K562 (cell line): Measurements from ENCODE around the gene CBX3. TPM values are rescaled to one million over a fixed set of nuclear protein-coding genes. Genes with fewer than 3 reads are reported as not detected.
A peak's percentile ranks its signal among the peaks of the same experiment; 100 is the strongest.

ENCODE experiments used
- ARID3B ChIP-seq: fragments of 250-450 bp; sonication (Bioruptor Pico); IDR thresholded peaks from 2 replicates; pipeline ENCODE4 v1.4.0; 2020; ENCODE audit warnings: borderline replicate concordance
- E2F6 ChIP-seq, 2 experiments: IDR thresholded peaks; 2 replicates each; pipeline ENCODE4 v1.6.1; 2011; ENCODE audit warnings: borderline replicate concordance in 1 of 2, control low read depth in 1 of 2, low read depth in 1 of 2, low read length in 1 of 2, mild to moderate bottlenecking in 1 of 2, mixed read lengths in 1 of 2, moderate library complexity in 1 of 2; ENCODE audit not compliant: insufficient read depth in 1 of 2, insufficient read length in 1 of 2, poor library complexity in 1 of 2, severe bottlenecking in 1 of 2; ENCODE audit errors: extremely low read depth in 1 of 2
- GABPB2 ChIP-seq: fragments of 250-450 bp; sonication (Bioruptor Pico); conservative IDR thresholded peaks from 2 replicates; pipeline ENCODE4 v1.5.1; 2021; ENCODE audit warnings: mild to moderate bottlenecking
- IRF2 ChIP-seq: sonication (generic); formaldehyde crosslinking; IDR thresholded peaks from 2 replicates; pipeline ENCODE4 v1.8.1; 2022; ENCODE audit warnings: mild to moderate bottlenecking, missing genetic modification reagents
- MEIS2 ChIP-seq: fragments of 450-650 bp; IDR thresholded peaks from 2 replicates; pipeline ENCODE4 v1.6.1; 2014; ENCODE audit warnings: mild to moderate bottlenecking; ENCODE audit not compliant: partially characterized antibody
- MNT ChIP-seq, 2 experiments: fragments of 450-650 bp; conservative IDR thresholded peaks; 2 replicates each; pipeline ENCODE4 v1.6.1; 2017; ENCODE audit warnings: mild to moderate bottlenecking in 2 of 2, moderate library complexity in 2 of 2
- MTA2 ChIP-seq: fragments of 450-650 bp; IDR thresholded peaks from 2 replicates; pipeline ENCODE4 v1.6.1; 2016; ENCODE audit warnings: low read depth
- NCOA4 ChIP-seq: fragments of 450-650 bp; IDR thresholded peaks from 2 replicates; pipeline ENCODE4 v1.6.1; 2018; ENCODE audit warnings: mild to moderate bottlenecking; ENCODE audit not compliant: partially characterized antibody
- NR3C1 ChIP-seq: sonication (generic); formaldehyde crosslinking; IDR thresholded peaks from 2 replicates; pipeline ENCODE4 v1.8.1; 2022; ENCODE audit warnings: missing genetic modification reagents
- PHF21A ChIP-seq: fragments of 450-650 bp; IDR thresholded peaks from 2 replicates; pipeline ENCODE4 v1.6.1; 2017; ENCODE audit warnings: low read depth, borderline replicate concordance
- PPARD ChIP-seq: fragments of 250-450 bp; sonication (Bioruptor Pico); IDR thresholded peaks from 2 replicates; pipeline ENCODE4 v1.8.0; 2022; ENCODE audit warnings: inconsistent platforms, mild to moderate bottlenecking, moderate library complexity
- SETDB1 ChIP-seq: IDR thresholded peaks from one replicate; pipeline ENCODE4 v1.6.1; 2012; ENCODE audit warnings: low read length, control low read depth, inconsistent platforms
- SMARCA5 ChIP-seq: fragments of 450-650 bp; IDR thresholded peaks from 2 replicates; pipeline ENCODE4 v1.6.1; 2016
- SMARCC2 ChIP-seq: fragments of 450-650 bp; IDR thresholded peaks from 2 replicates; pipeline ENCODE4 v1.6.1; 2017; ENCODE audit warnings: antibody characterized with exemption, moderate library complexity, mild to moderate bottlenecking, low read depth
- TARDBP ChIP-seq: fragments of 450-650 bp; IDR thresholded peaks from 2 replicates; pipeline ENCODE4 v1.6.1; 2016
- TEAD1 ChIP-seq, 2 experiments: fragments of 450-650 bp in 1 of 2; sonication (generic) in 1 of 2; formaldehyde crosslinking; IDR thresholded peaks; 2 replicates each; pipeline versions ENCODE4 v1.4.0 to v1.8.0; 2020 to 2022; ENCODE audit warnings: mild to moderate bottlenecking in 2 of 2, missing genetic modification reagents in 1 of 2
- TEAD2 ChIP-seq: fragments of 450-650 bp; IDR thresholded peaks from 2 replicates; pipeline ENCODE4 v1.6.1; 2016; ENCODE audit warnings: missing genetic modification characterization, control low read depth, missing compliant biosample characterization
- U2AF1 ChIP-seq: fragments of 200-400 bp; formaldehyde crosslinking; optimal IDR thresholded peaks from 2 replicates; pipeline ENCODE3; 2017; ENCODE audit warnings: mild to moderate bottlenecking, low read depth, low read length, moderate library complexity
- ZNF12 ChIP-seq: sonication (generic); formaldehyde crosslinking; IDR thresholded peaks from 2 replicates; pipeline ENCODE4 v1.4.0; 2020; ENCODE audit warnings: mild to moderate bottlenecking, missing genetic modification reagents
- ZNF354B ChIP-seq: fragments of 250-450 bp; sonication (Bioruptor Pico); IDR thresholded peaks from 2 replicates; pipeline ENCODE4 v1.4.0; 2020
- ZNF766 ChIP-seq: fragments of 200-800 bp; sonication (Bioruptor generic); conservative IDR thresholded peaks from 2 replicates; pipeline ENCODE4 v1.6.1; 2016; ENCODE audit warnings: missing genetic modification characterization, missing compliant biosample characterization
- ZNF77 ChIP-seq: fragments of 250-450 bp; sonication (Bioruptor Pico); IDR thresholded peaks from 2 replicates; pipeline ENCODE4 v1.5.0; 2020
- polyA plus RNA-seq, 8 experiments: library from polyadenylated mRNA; depleted of rRNA in 4 of 8; stranded (reverse) in 5 of 8; unstranded in 3 of 8; fragments of >200 nt; fragmentation: Nextera tagmentation in 2 of 8; fragmentation: Illumina TruSeq in 1 of 8; extraction: Ambion mirVana in 2 of 8; extraction: Trizol in 1 of 8; gene quantifications; 2 replicates each; pipeline versions ENCODE4 v1.2.1 to v1.2.3, GENCODE V29; 2011 to 2014; ENCODE audit warnings: inconsistent platforms in 1 of 8, missing spikeins in 1 of 8
- total RNA-seq, 7 experiments: library from RNA; depleted of rRNA in 6 of 7; stranded (reverse); fragments of >200 nt in 6 of 7; fragmentation: Illumina TruSeq in 2 of 7; extraction: Trizol in 2 of 7; gene quantifications; 2 replicates each; pipeline versions ENCODE4 v1.2.1 to v1.2.3, GENCODE V29; 2011 to 2021; ENCODE audit warnings: low replicate concordance in 1 of 7

CBX3 gene
- total and polyA plus RNA-seq, 9 of the 15 experiments (the other 6 are each of a cell fraction or from before 2014, with no cell fraction given), result 198 to 413 (median 328) TPM

GRCh38 chr7:26233902-26234511, 32.5 kb downstream of the CBX3 start (continued):
- TF ChIP-seq MNT (conservative IDR thresholded peaks at IDR 0.05) (peak in 1 of 2 experiments; percentile 33; a peak in 1 of 4 replicates), NR3C1 (CRISPR knock-in tag) (no peak), TEAD2 (peak; percentile 72), SMARCA5 (peak; percentile 69), GABPB2 (CRISPR knock-in tag) (no peak), PPARD (no peak), ZNF766 (CRISPR knock-in tag) (peak; percentile 89), U2AF1 (no peak), ARID3B (CRISPR knock-in tag) (no peak), E2F6 (IDR thresholded peaks at IDR 0.05; ENCODE audit: borderline replicate concordance in 1 of 2, extremely low read depth in 1 of 2, insufficient read depth in 1 of 2, insufficient read length in 1 of 2, low read depth in 1 of 2, low read length in 1 of 2, poor library complexity in 1 of 2, severe bottlenecking in 1 of 2) (no peak), MEIS2 (peak; percentile 72), NCOA4 (no peak), SMARCC2 (peak; percentile 69), IRF2 (CRISPR knock-in tag) (no peak), ZNF354B (CRISPR knock-in tag) (peak; percentile 78), PHF21A (no peak), ZNF77 (CRISPR knock-in tag) (no peak), TEAD1 (CRISPR knock-in tag; IDR thresholded peaks at IDR 0.05) (peak in 1 of 2 experiments; percentile 77; a peak in 2 of 4 replicates), MTA2 (peak; percentile 38; the same call in 1 of the 2 replicates), ZNF12 (CRISPR knock-in tag) (no peak), SETDB1 (no peak), TARDBP (no peak)
